ENCODE measurements around the gene EPN1.

EPN1 gene

GRCh38 chr19:55641426-55642152 lies 33.4 kb upstream of the EPN1 start:
- Histone ChIP-seq H3K4me1 (ENCODE audit: control insufficient read depth in 2 of 2, insufficient read depth in 1 of 2, low read depth in 1 of 2, low read length in 2 of 2) (peaks cover 17 to 21% of the 10 kb centered on the region in 2 donors), H3K23ac (ENCODE audit: low read depth, low read length, poor library complexity) (peak overlapping the region; percentile 98), H3K27ac (replicated peaks; ENCODE audit: low read length) (peak overlapping the region; percentile 79), H2BK120ac (ENCODE audit: low read depth, low read length) (peak overlapping the region; percentile 81), H4K91ac (ENCODE audit: low read depth, low read length, poor library complexity) (no peak overlapping the region), H3K27me3 (ENCODE audit: control insufficient read depth in 3 of 3, insufficient read depth in 3 of 3, low read depth in 1 of 3, low read length in 3 of 3) (no peaks in the 10 kb centered on the region), H2AFZ (ENCODE audit: low read length) (peak overlapping the region; percentile 88), H2BK15ac (ENCODE audit: low read length) (peak overlapping the region; percentile 75), H3K4ac (ENCODE audit: low read length) (peak overlapping the region; percentile 46), H3K4me2 (ENCODE audit: insufficient read depth, low read length, poor library complexity, severe bottlenecking) (peak overlapping the region; percentile 93), H3K9me3 (replicated peaks in 1 of 2; ENCODE audit: control insufficient read depth in 2 of 2, insufficient read depth in 1 of 2, low read depth in 1 of 2, low read length in 2 of 2) (no peaks in the 10 kb centered on the region), H3K4me3 (ENCODE audit: low read length in 2 of 2) (peak overlapping the region; percentile 86 to 94), H3K18ac (ENCODE audit: low read length) (peak overlapping the region; percentile 97), H2AK5ac (ENCODE audit: low read depth, low read length) (peak overlapping the region; percentile 93), H3K14ac (ENCODE audit: low read length) (peak overlapping the region; percentile 14), H4K8ac (ENCODE audit: low read depth, low read length) (peak overlapping the region; percentile 4), H2BK5ac (ENCODE audit: low read length) (peak overlapping the region; percentile 94), H2BK12ac (ENCODE audit: low read length) (no peak overlapping the region), H3K79me1 (ENCODE audit: low read depth, low read length) (peaks cover 36% of the 10 kb centered on the region), H3K9ac (ENCODE audit: low read depth, low read length, poor library complexity) (peak overlapping the region; percentile 86), H3K36me3 (replicated peaks in 1 of 2; ENCODE audit: control insufficient read depth in 2 of 2, insufficient read depth in 2 of 2, low read length in 2 of 2) (peaks cover 15 to 23% of the 10 kb centered on the region in 2 donors)
- DNase-seq (ENCODE audit: low spot score): no peak
- WGBS, 2 donors (ENCODE audit: extremely low coverage in 2 of 2, insufficient read length in 2 of 2, insufficient replicate concordance in 1 of 2): no CpG with 5 or more reads among the region's 25 CpGs

DNA sequence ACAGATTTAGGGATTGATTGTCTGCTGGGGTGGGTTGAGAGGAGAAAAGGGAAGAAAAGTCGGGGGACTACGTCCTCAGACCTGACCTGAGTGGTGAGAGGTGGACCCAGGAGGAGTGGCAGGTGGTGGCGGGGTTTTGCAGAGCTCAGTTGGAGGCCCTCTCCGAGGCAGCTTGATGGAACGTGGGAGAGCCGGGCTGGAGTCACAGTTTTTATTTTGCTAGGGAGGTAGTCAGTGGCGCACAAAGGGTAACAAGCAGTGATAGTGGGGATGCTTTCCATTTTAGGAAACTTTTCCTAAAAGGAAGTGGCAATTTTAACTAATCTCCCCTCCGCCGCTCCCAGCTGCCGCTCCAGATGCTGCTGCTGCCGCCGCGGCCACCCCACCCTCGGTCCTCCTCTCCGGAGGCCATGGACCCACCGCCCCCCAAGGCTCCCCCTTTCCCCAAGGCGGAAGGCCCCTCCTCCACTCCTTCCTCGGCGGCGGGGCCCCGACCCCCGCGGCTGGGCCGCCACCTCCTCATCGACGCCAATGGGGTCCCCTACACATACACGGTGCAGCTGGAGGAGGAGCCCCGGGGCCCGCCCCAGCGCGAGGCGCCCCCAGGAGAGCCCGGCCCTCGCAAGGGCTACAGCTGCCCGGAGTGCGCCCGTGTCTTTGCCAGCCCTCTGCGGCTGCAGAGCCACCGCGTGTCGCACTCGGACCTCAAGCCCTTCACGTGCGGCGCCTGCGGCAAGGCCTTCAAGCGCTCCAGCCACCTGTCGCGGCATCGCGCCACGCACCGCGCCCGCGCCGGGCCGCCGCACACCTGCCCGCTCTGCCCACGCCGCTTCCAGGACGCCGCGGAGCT lies 32.6 kb upstream of the EPN1 start:
- H2AFZ ChIP-seq (ENCODE audit: low read length): no peak overlapping the region
- H2BK5ac ChIP-seq (ENCODE audit: low read length): peak overlapping the region; percentile 93
- H3K36me3 ChIP-seq (replicated peaks in 1 of 2; ENCODE audit: control insufficient read depth in 2 of 2, insufficient read depth in 2 of 2, low read length in 2 of 2): peaks cover 17 to 27% of the 10 kb centered on the region in 2 donors
- no peaks in the 10 kb centered on the region for H3K9me3 ChIP-seq (replicated peaks in 1 of 2; ENCODE audit: control insufficient read depth in 2 of 2, insufficient read depth in 1 of 2, low read depth in 1 of 2, low read length in 2 of 2)
- no peak overlapping the region for H3K4ac ChIP-seq (ENCODE audit: low read length)
- H3K27ac ChIP-seq (replicated peaks; ENCODE audit: low read length): no peak overlapping the region
- H3K14ac ChIP-seq (ENCODE audit: low read length): peak overlapping the region; percentile 82
- H4K8ac ChIP-seq (ENCODE audit: low read depth, low read length): peak overlapping the region; percentile 92
- no peak overlapping the region for H2BK120ac ChIP-seq (ENCODE audit: low read depth, low read length)
- WGBS, 2 donors (ENCODE audit: extremely low coverage in 2 of 2, insufficient read length in 2 of 2, insufficient replicate concordance in 1 of 2): no CpG with 5 or more reads among the region's 65 CpGs
- peaks cover 20 to 23% of the 10 kb centered on the region in 2 donors for H3K4me1 ChIP-seq (ENCODE audit: control insufficient read depth in 2 of 2, insufficient read depth in 1 of 2, low read depth in 1 of 2, low read length in 2 of 2)
- no peak overlapping the region for H4K91ac ChIP-seq (ENCODE audit: low read depth, low read length, poor library complexity)
- H2AK5ac ChIP-seq (ENCODE audit: low read depth, low read length): peak overlapping the region; percentile 99
- H3K79me1 ChIP-seq (ENCODE audit: low read depth, low read length): peaks cover 33% of the 10 kb centered on the region
- H3K18ac ChIP-seq (ENCODE audit: low read length): peak overlapping the region; percentile 93
- H3K9ac ChIP-seq (ENCODE audit: low read depth, low read length, poor library complexity): peak overlapping the region; percentile 92
- no peaks in the 10 kb centered on the region for H3K27me3 ChIP-seq (ENCODE audit: control insufficient read depth in 3 of 3, insufficient read depth in 3 of 3, low read depth in 1 of 3, low read length in 3 of 3)
- peak overlapping the region; percentile 98 for H3K23ac ChIP-seq (ENCODE audit: low read depth, low read length, poor library complexity)
- peak overlapping the region; percentile 93 for H3K4me2 ChIP-seq (ENCODE audit: insufficient read depth, low read length, poor library complexity, severe bottlenecking)
- no peak for DNase-seq (ENCODE audit: low spot score)
- H3K4me3 ChIP-seq (ENCODE audit: low read length in 2 of 2): peak overlapping the region; percentile 84 to 94
- peak overlapping the region; percentile 67 for H2BK15ac ChIP-seq (ENCODE audit: low read length)
- peak overlapping the region; percentile 84 for H2BK12ac ChIP-seq (ENCODE audit: low read length)

- H2BK15ac ChIP-seq (ENCODE audit: low read length): peak within 1 kb of the TSS; percentile 67
- H3K4ac ChIP-seq (ENCODE audit: low read length): peak within 1 kb of the TSS; percentile 76
- H3K9ac ChIP-seq (ENCODE audit: low read depth, low read length, poor library complexity): peak within 1 kb of the TSS; percentile 92
- peaks cover 32% of the 10 kb centered on the region for H3K79me1 ChIP-seq (ENCODE audit: low read depth, low read length)
- peak; percentile 73 for DNase-seq (ENCODE audit: low spot score)
- H2BK120ac ChIP-seq (ENCODE audit: low read depth, low read length): no peak within 1 kb of the TSS
- peaks cover 17 to 24% of the 10 kb centered on the region in 2 donors for H3K36me3 ChIP-seq (replicated peaks in 1 of 2; ENCODE audit: control insufficient read depth in 2 of 2, insufficient read depth in 2 of 2, low read length in 2 of 2)
- peak within 1 kb of the TSS; percentile 84 for H2BK12ac ChIP-seq (ENCODE audit: low read length)
- H3K4me3 ChIP-seq (ENCODE audit: low read length in 2 of 2): peak within 1 kb of the TSS; percentile 84 to 94
- H3K4me1 ChIP-seq (ENCODE audit: control insufficient read depth in 2 of 2, insufficient read depth in 1 of 2, low read depth in 1 of 2, low read length in 2 of 2): peaks cover 22 to 26% of the 10 kb centered on the region in 2 donors
- peak within 1 kb of the TSS; percentile 92 for H4K8ac ChIP-seq (ENCODE audit: low read depth, low read length)
- H3K18ac ChIP-seq (ENCODE audit: low read length): peak within 1 kb of the TSS; percentile 93
- WGBS, 2 donors (ENCODE audit: extremely low coverage in 2 of 2, insufficient read length in 2 of 2, insufficient replicate concordance in 1 of 2): no CpG with 5 or more reads among the region's 56 CpGs
- no peak within 1 kb of the TSS for H4K91ac ChIP-seq (ENCODE audit: low read depth, low read length, poor library complexity)
- peak within 1 kb of the TSS; percentile 64 for H2AFZ ChIP-seq (ENCODE audit: low read length)
- H3K4me2 ChIP-seq (ENCODE audit: insufficient read depth, low read length, poor library complexity, severe bottlenecking): peak within 1 kb of the TSS; percentile 93
- H3K14ac ChIP-seq (ENCODE audit: low read length): peak within 1 kb of the TSS; percentile 89
- peak within 1 kb of the TSS; percentile 93 for H2BK5ac ChIP-seq (ENCODE audit: low read length)
- H3K9me3 ChIP-seq (replicated peaks in 1 of 2; ENCODE audit: control insufficient read depth in 2 of 2, insufficient read depth in 1 of 2, low read depth in 1 of 2, low read length in 2 of 2): no peaks in the 10 kb centered on the region
- peak within 1 kb of the TSS; percentile 99 for H2AK5ac ChIP-seq (ENCODE audit: low read depth, low read length)
- H3K27ac ChIP-seq (replicated peaks; ENCODE audit: low read length): no peak within 1 kb of the TSS
- H3K27me3 ChIP-seq (ENCODE audit: control insufficient read depth in 3 of 3, insufficient read depth in 3 of 3, low read depth in 1 of 3, low read length in 3 of 3): no peaks in the 10 kb centered on the region
- peak within 1 kb of the TSS; percentile 98 for H3K23ac ChIP-seq (ENCODE audit: low read depth, low read length, poor library complexity)
Observed at GRCh38 chr19:55643003-55643886, 31.8 kb upstream of the EPN1 start, which contains the start of gene ZNF581. Gene ZNF581, plus strand, starts transcription at chr19:55643649. Its CDS starts 923 bp downstream, at chr19:55644572.

Data from neuronal stem cell (in vitro differentiated cells).